ENCODE data around the gene OBSCN.

DNA sequence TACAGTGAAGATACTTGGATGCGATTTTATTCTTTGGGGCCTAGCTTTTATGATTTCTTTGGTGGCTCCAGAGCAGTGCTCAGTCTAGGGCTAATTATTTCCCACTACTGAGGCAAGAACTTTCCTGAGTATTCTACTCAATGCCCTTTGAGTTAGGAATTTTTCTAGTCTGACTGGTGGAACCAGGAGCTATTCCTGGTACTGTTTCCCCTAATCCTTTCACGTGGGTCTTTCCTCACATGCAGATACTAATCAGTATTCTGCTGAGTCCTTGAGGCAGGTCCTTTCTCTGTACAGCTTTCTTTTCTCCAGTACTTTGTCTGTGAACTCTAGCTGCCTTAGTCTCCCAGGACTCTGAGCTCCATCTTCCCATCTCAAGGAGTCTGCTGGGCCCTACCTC, 122.0 kb downstream of the OBSCN start:
- no peak for TF ChIP-seq EZH2 (IDR thresholded peaks at IDR 0.05; ENCODE audit: insufficient read depth, poor library complexity, severe bottlenecking)
- TF ChIP-seq EZH2phosphoT487 (IDR thresholded peaks at IDR 0.05; ENCODE audit: insufficient read depth, low read depth): no peak
